Endothelial cell of umbilical vein (primary cell): Measurements from ENCODE around the gene ELAVL1. TPM values are rescaled to one million over a fixed set of nuclear protein-coding genes. Genes with fewer than 3 reads are reported as not detected.

ENCODE experiments used
- BruUV-seq: library from RNA; stranded (reverse); fragments of 400-500 nt; replicated peaks from 2 replicates; lab custom pipeline; 2021; lab: Mats Ljungman, UMichigan
- CTCF ChIA-PET: fragments of 300-600, 350-600 bp; sonication (Branson Sonifier 250); formaldehyde crosslinking; loops from one replicate; lab custom pipeline; 2021; ENCODE audit warnings: antibody characterized with exemption, inconsistent platforms; lab: Charles Lee
- POLR2A ChIA-PET: fragments of 300-600, 350-600 bp; sonication (Branson Sonifier 250); formaldehyde crosslinking; loops from one replicate; lab custom pipeline; 2021; ENCODE audit warnings: antibody characterized with exemption, inconsistent platforms; lab: Charles Lee
- DNase-seq: peaks from one replicate; pipeline ENCODE4 v3.0.0-alpha.2; 2011; ENCODE audit warnings: low read depth, low spot score
- FAIRE-seq: peaks from 2 replicates; lab custom pipeline; 2011; peaks lifted over from hg19 to GRCh38; lab: Jason Lieb, UNC
- H2AFZ ChIP-seq: 2 replicates; pipeline ENCODE4 v1.6.0; 2012; ENCODE audit warnings: low read depth, low read length, control low read depth, inconsistent platforms
- H3K27ac ChIP-seq: 2 replicates; pipeline ENCODE4 v1.5.1; 2011; ENCODE audit warnings: low read depth, mild to moderate bottlenecking, control low read depth, low read length, moderate library complexity; ENCODE audit not compliant: insufficient read depth
- H3K27me3 ChIP-seq, 2 experiments: 2 replicates each; pipeline versions ENCODE4 v1.6.0 to v1.6.1; 2011; ENCODE audit warnings: low read length in 2 of 2, mixed read lengths in 1 of 2; ENCODE audit not compliant: control insufficient read depth in 2 of 2, insufficient read depth in 2 of 2
- H3K36me3 ChIP-seq, 2 experiments: 2 replicates in 1 of 2; 3 replicates in 1 of 2; pipeline ENCODE4 v1.5.1; 2011; ENCODE audit warnings: low read length in 2 of 2, mild to moderate bottlenecking in 1 of 2, moderate library complexity in 1 of 2; ENCODE audit not compliant: control insufficient read depth in 2 of 2, insufficient read depth in 2 of 2; ENCODE audit errors: extremely low read depth in 1 of 2
- H3K4me1 ChIP-seq: 3 replicates; pipeline ENCODE4 v1.5.1; 2011; ENCODE audit warnings: mild to moderate bottlenecking, low read length; ENCODE audit not compliant: control insufficient read depth, insufficient read depth; ENCODE audit errors: extremely low read depth
- H3K4me2 ChIP-seq: 2 replicates; pipeline ENCODE4 v1.6.1; 2011; ENCODE audit warnings: low read length, control low read depth, mixed read lengths; ENCODE audit not compliant: insufficient read depth
- H3K4me3 ChIP-seq, 3 experiments: fragments of 200-600 bp in 1 of 3; sonication (generic), shearing (Covaris generic) in 1 of 3; replicated peaks in 1 of 3; 2 replicates each; pipeline ENCODE4 v1.5.1; 2011 to 2016; ENCODE audit warnings: control low read depth in 3 of 3, low read length in 3 of 3, mild to moderate bottlenecking in 2 of 3, inconsistent platforms in 1 of 3, low read depth in 1 of 3, moderate library complexity in 1 of 3; ENCODE audit not compliant: insufficient read depth in 1 of 3
- H3K79me2 ChIP-seq: 2 replicates; pipeline ENCODE4 v1.6.0; 2012; ENCODE audit warnings: low read length, inconsistent platforms; ENCODE audit not compliant: control insufficient read depth, insufficient read depth
- H3K9ac ChIP-seq: replicated peaks from 2 replicates; pipeline ENCODE3; 2011; ENCODE audit warnings: low read length, control low read depth; ENCODE audit not compliant: insufficient read depth; ENCODE audit errors: extremely low read depth
- H3K9me1 ChIP-seq: replicated peaks from 3 replicates; pipeline ENCODE4 v1.6.0; 2011; ENCODE audit warnings: mild to moderate bottlenecking, low read length; ENCODE audit not compliant: control insufficient read depth, insufficient read depth; ENCODE audit errors: extremely low read depth
- H3K9me3 ChIP-seq: replicated peaks from 2 replicates; pipeline ENCODE4 v1.5.1; 2012; ENCODE audit warnings: low read length, inconsistent platforms; ENCODE audit not compliant: control insufficient read depth, insufficient read depth
- H4K20me1 ChIP-seq: replicated peaks from 2 replicates; pipeline ENCODE3; 2011; ENCODE audit warnings: mild to moderate bottlenecking, low read length; ENCODE audit not compliant: control insufficient read depth, insufficient read depth; ENCODE audit errors: extremely low read depth
- EZH2 ChIP-seq: IDR thresholded peaks from 2 replicates; pipeline ENCODE4 v1.6.1; 2012; ENCODE audit warnings: borderline replicate concordance, low read depth, mild to moderate bottlenecking, moderate library complexity, low read length, inconsistent platforms; ENCODE audit not compliant: severe bottlenecking
- FOS ChIP-seq: IDR thresholded peaks from 2 replicates; pipeline ENCODE4 v1.6.1; 2011; ENCODE audit warnings: mild to moderate bottlenecking, low read length, moderate library complexity, borderline replicate concordance; ENCODE audit not compliant: insufficient read depth
- GATA2 ChIP-seq: IDR thresholded peaks from 2 replicates; pipeline ENCODE4 v1.7.0; 2011; ENCODE audit warnings: low read depth, mild to moderate bottlenecking, moderate library complexity, mixed read lengths, low read length; ENCODE audit not compliant: insufficient read length, insufficient read depth
- JUN ChIP-seq: IDR thresholded peaks from 2 replicates; pipeline ENCODE4 v1.6.1; 2011; ENCODE audit warnings: borderline replicate concordance, low read depth; ENCODE audit not compliant: insufficient read length, insufficient read depth
- MYC ChIP-seq: IDR thresholded peaks from one replicate; pipeline ENCODE4 v1.6.1; 2011; ENCODE audit warnings: mild to moderate bottlenecking, low read depth, low read length
- POLR2A ChIP-seq: IDR thresholded peaks from 2 replicates; pipeline ENCODE4 v1.6.1; 2012; ENCODE audit warnings: low read depth, mild to moderate bottlenecking, control low read depth, low read length
- POLR2AphosphoS5 ChIP-seq: IDR thresholded peaks from 2 replicates; pipeline ENCODE4 v1.6.1; 2012; ENCODE audit warnings: low read depth, mild to moderate bottlenecking, control low read depth, low read length, moderate library complexity; ENCODE audit not compliant: insufficient read depth
- dilution Hi-C: fragments of 300-500 bp; cut with MboI; formaldehyde crosslinking; loops from one replicate; pipeline ENCODE4 v1.15.0; 2019; ENCODE audit warnings: low sequenced_read_pairs; ENCODE audit not compliant: extremely low pct_ligation_motif_present
- intact Hi-C: fragments of 100-400 bp; cut with micrococcal nuclease; formaldehyde crosslinking; loops from one replicate; pipeline ENCODE4 v1.10.0; 2022
- polyA plus RNA-seq, 4 experiments: library from polyadenylated mRNA; depleted of rRNA in 3 of 4; stranded (reverse) in 3 of 4; unstranded in 1 of 4; fragments of >200 nt; gene quantifications; 2 replicates each; pipeline versions ENCODE4 v1.2.1 to v1.2.3, GENCODE V29; 2011 to 2012; ENCODE audit warnings: missing spikeins in 1 of 4
- total RNA-seq: library from RNA; stranded (reverse); gene quantifications from 2 replicates; pipeline ENCODE4 v1.2.3, GENCODE V29; 2021
- TF ChIP-seq, protein P1 (sequence below): IDR thresholded peaks from 2 replicates; pipeline ENCODE4 v1.6.1; 2011; ENCODE audit not compliant: insufficient read depth, insufficient read length
- TF ChIP-seq, protein P2 (sequence below), 2 donors: IDR thresholded peaks; 1 replicate in 1 of 2; 2 replicates in 1 of 2; pipeline ENCODE4 v1.5.1; 2011; ENCODE audit warnings: low read length in 2 of 2, mild to moderate bottlenecking in 2 of 2, moderate library complexity in 2 of 2, control low read depth in 1 of 2, inconsistent platforms in 1 of 2, low read depth in 1 of 2; ENCODE audit not compliant: insufficient read depth in 1 of 2; ENCODE audit errors: extremely low read depth in 1 of 2

ELAVL1 gene
- total and polyA plus RNA-seq, 2 donors (not counting 3 experiments of a cell fraction or from before 2014, with no cell fraction given): 46.8 to 134 TPM

DNA sequence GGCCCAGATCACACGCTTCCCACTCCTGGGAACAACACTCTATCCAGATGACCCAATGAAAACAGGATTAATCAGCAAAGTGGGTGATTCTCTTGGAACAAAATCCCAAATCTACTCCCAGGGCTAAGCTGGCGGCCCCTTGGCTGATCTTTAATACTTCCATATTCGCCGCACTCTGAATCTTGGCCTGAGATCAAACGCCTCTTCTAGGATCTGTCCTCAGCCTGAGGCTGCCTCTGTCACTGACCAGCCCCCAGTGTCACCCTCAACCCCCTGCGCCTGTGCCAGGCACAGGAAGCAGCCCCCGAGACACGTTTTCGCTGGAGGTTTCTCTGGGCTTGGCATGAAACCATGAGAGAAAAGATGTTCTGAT, 77.1 kb downstream of the ELAVL1 start:
- TF ChIP-seq POLR2A (no peak), JUN (no peak), FOS (no peak), EZH2 (no peak), POLR2AphosphoS5 (no peak), MYC (no peak), GATA2 (no peak)
- TF ChIP-seq, protein P1, sequence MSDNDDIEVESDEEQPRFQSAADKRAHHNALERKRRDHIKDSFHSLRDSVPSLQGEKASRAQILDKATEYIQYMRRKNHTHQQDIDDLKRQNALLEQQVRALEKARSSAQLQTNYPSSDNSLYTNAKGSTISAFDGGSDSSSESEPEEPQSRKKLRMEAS: no peak
- TF ChIP-seq, protein P2, sequence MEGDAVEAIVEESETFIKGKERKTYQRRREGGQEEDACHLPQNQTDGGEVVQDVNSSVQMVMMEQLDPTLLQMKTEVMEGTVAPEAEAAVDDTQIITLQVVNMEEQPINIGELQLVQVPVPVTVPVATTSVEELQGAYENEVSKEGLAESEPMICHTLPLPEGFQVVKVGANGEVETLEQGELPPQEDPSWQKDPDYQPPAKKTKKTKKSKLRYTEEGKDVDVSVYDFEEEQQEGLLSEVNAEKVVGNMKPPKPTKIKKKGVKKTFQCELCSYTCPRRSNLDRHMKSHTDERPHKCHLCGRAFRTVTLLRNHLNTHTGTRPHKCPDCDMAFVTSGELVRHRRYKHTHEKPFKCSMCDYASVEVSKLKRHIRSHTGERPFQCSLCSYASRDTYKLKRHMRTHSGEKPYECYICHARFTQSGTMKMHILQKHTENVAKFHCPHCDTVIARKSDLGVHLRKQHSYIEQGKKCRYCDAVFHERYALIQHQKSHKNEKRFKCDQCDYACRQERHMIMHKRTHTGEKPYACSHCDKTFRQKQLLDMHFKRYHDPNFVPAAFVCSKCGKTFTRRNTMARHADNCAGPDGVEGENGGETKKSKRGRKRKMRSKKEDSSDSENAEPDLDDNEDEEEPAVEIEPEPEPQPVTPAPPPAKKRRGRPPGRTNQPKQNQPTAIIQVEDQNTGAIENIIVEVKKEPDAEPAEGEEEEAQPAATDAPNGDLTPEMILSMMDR (IDR thresholded peaks at IDR 0.05; ENCODE audit: extremely low read depth in 1 of 2, insufficient read depth in 1 of 2, low read depth in 1 of 2, low read length in 2 of 2): no peak
- Histone ChIP-seq H3K36me3 (peaks cover 2 to 26% of the 10 kb centered on the region in 2 experiments), H3K9me1 (no peaks in the 10 kb centered on the region), H2AFZ (no peak overlapping the region), H3K27me3 (no peaks in the 10 kb centered on the region), H3K9me3 (no peaks in the 10 kb centered on the region), H3K27ac (peak overlapping the region; percentile 59), H3K79me2 (no peaks in the 10 kb centered on the region), H3K4me3 (no peak overlapping the region), H4K20me1 (no peaks in the 10 kb centered on the region), H3K4me1 (peaks cover 17% of the 10 kb centered on the region), H3K9ac (peak overlapping the region; percentile 12), H3K4me2 (no peak overlapping the region)
- DNase-seq (no peak), FAIRE-seq (no peak)
- no TSS peak for BruUV-seq
- ChIA-PET POLR2A (interaction anchor here (1.4 kb wide), 1 partner anchor 15 kb away, joined by 21 read pairs; the partner anchor contains the start of gene TIMM44), CTCF (interaction anchor here (0.6 to 3.9 kb wide), 8 partner anchors 8 to 574 kb away, joined by 3 to 41 read pairs (median 5); partner anchors contain the start of genes MAP2K7, SNAPC2 and TIMM44)
- dilution Hi-C loops: no loop called here
- intact Hi-C loops: no loop called here
